Ecto neural progenitor cell (in vitro differentiated cells): ENCODE results near the gene SMG9.

Experiments used
- DNase-seq: peaks from one replicate; pipeline ENCODE4 v3.0.0-alpha.2; 2018; ENCODE audit warnings: low spot score

Gene SMG9, protein sequence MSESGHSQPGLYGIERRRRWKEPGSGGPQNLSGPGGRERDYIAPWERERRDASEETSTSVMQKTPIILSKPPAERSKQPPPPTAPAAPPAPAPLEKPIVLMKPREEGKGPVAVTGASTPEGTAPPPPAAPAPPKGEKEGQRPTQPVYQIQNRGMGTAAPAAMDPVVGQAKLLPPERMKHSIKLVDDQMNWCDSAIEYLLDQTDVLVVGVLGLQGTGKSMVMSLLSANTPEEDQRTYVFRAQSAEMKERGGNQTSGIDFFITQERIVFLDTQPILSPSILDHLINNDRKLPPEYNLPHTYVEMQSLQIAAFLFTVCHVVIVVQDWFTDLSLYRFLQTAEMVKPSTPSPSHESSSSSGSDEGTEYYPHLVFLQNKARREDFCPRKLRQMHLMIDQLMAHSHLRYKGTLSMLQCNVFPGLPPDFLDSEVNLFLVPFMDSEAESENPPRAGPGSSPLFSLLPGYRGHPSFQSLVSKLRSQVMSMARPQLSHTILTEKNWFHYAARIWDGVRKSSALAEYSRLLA

DNA sequence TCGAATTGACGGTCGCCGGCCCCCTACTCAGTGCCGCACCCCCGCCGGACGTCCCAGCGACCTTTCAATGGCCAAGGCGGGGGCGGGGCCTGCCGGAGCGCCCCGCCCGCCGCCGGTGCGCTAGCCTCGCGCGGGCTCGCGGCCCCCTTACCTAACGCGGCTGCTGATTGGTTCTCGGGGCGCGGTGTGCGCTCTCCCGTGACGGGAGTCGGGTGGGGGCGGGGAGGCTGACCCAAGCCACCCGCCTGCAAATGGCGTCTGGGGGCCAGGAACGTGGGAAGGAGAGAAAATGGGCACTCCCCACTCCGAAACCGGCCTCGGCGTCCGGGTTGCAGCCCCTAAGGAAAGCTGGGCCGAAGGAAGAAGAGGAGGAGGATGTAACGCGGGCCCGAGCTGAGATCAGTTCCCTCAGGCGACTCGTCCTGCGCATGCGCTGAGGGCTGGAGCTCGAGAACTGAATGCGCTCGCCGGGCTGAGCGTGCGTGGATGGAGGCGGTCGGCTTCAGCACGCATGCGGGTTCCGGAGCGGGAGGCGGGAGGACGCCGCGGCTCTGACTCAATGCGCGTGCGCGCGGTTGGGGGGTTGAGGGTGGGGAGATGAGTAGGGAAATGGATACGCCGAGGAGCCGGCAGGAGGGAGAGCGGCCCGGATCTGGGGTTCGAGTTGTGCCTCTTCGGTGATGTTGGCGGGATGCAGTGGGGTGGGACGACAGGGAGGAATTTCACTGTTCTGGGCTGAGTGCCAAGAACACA, at the start of gene SMG9:
Gene SMG9 (minus strand): TSS at position 460 of the 753 bp plus-strand sequence. CDS start 4,221 bp downstream, outside the sequence.
- DNase-seq = peak; percentile 99

DNA sequence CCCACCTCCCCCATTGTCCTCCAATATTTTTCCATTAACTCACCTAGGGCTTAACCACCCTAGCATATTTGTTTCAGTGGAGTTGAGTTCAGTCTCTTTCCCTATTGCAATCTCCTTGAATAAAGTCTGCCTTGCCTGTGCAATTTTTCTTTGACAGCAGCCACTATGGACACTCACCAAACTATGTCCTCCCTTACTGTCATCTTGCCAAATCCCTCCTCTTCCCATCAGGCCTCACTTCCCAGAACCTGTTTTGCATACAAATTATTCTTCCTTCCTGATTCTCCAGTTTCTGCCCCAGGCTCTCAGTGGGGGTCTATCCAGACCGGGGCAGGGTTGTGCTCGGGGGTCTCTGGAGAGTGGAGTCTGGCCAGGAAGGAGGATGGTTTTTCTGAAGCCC, 49.7 kb upstream of the SMG9 start:
- no peak for DNase-seq

DNA sequence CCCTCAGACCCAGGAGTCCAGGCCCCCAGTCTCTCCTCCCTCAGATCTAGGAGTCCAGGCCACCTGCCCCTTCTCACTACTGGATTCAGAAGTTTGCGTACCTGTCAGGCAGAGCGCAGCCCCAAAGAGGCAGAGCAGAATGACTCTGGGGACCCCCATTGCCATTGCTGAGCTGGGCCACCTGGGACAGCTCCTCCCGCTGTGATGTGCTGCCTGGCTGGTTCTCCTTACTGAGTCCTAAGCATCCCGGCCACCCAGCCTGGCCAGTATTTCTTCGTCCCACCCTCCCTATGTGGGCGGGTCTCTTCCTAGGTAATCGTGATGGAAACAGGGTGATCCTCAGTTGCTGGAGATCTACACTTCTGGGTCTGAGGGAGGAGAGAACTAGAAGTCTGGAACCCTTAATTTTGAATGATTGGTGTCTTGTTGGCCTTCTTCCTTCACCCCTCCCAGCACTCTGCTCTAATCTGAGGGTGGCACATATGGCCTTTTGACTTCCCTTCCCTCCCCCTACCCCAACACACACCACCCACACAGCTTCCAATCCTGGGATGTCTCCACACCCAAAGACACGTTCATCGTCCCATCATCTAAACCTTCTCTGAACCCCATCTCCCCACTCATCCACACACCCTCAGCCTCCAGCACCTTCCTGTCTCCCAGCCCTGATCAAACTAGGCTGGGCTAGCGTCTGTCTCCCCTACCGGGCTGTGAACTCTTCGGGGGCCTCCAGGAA, 47.6 kb upstream of the SMG9 start, which contains the start of gene LYPD5:
Gene LYPD5 (minus strand): TSS at position 232 of the 736 bp plus-strand sequence. CDS start 67 bp downstream, at position 165.
- DNase-seq = no peak

DNA sequence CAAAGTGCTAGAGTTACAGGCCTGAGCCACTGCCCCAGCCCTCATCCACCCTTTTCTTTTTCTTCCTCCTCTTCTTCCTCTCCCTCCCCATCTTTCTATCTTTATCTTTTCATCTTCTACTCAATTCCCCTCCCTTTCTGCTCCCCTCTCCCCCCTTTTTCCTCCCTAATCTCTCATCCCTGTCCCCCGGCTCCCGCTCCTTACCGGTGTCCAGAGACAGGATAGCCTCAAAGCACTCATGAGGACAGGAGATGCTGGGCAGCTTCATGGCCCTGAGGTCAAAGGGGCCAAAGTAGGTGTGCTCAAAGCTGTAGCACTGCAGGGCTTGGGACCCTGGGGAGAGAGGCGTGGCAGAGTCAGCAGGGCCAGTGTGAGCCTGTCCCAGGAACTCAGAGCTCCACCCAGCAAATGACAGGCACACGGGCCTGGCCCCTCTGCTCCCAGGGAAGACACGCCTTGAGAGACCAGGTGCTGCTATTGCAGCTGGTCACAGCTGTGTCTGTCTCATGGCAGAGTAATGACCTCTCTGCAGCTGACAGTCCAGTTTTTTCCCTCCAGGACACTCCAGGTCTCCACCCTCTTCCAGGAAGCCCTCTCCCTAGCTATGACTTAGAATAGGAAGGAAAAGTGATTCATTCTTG, 44.9 kb upstream of the SMG9 start:
- DNase-seq = no peak

DNA sequence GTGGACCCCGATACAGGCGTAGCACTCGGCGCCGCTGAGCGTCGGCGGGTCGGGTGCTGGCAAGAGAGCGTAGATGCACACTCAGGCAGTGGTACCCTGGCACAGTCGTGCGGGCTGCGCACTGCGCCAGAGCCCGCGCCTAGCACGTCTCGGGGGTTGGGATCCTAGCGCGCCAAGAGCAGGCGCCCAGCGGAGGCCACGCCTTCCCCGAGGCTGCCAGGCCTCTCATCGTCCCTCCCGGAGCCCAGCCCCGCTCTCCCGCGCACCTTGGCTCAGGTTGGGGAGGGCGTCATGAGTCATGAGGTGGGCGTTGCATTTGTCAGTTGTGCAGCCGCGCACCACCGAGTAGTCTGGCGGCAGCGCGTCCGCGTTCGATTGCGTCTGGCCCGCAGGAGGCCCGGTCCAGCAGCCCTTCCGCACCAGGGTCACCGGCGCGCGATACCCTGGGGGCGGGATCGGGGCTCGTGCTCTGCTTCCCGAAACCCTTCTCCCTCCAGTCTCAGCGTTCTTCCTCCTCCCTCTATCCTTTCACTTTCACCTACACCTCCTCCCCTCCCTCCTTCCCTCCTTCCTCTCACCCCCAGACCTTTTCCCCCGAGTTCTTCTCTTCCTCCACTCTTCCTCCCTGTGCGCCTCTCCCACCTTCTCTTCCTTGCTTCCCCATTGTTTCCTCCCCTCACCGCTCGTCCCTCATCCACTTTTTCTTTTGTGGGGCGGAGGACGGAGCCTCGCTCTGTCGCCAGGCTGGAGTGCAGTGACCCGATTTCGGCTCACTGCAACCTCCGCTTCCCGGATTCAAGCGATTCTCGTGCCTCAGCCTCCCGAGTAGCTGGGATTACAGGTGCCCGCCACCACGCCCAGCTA, 44.0 kb upstream of the SMG9 start:
- no peak for DNase-seq

DNA sequence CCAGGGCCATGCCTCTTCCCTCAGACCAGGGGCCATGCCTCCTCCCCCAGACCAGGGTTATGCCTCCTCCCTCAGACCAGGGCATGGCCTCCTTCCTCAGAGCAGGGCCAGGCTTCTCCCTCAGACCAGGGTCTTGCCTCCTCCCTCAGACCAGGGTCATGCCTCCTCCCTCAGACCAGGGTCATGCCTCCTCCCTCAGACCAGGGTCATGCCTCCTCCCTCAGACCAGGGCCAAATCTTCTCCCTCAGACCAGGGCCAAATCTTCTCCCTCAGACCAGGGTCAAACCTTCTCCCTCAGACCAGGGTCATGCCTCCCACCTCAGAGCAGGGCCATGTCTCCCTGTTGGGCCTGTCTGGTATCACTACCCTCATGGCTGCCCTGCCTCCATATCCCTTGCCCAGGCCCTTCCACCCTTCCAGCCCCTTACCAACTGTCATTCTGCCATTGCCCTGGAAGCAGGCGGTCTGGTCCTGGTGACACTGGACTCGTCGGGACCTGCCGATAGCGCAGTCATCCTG, 43.3 kb upstream of the SMG9 start:
- no peak for DNase-seq

DNA sequence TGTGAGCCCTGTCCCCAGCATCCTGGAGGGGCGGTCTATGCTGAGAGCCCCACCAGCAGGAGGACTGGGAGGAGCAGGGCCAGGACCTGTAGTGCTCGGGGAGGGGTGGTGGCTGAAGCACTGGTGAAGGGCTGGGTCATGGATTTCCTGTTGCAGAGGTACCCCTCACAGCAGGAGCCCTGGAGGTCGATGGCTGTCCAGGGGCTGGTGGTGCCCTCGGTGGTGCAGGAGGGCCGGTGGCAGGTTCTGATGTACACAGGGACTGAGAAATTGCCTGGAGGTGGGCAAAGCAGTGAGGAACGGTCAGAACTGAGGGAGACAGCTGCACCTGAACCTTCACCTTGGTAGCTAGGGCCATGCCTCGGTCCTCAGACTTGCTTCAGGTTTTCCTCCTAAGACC, 42.8 kb upstream of the SMG9 start:
- DNase-seq = no peak

DNA sequence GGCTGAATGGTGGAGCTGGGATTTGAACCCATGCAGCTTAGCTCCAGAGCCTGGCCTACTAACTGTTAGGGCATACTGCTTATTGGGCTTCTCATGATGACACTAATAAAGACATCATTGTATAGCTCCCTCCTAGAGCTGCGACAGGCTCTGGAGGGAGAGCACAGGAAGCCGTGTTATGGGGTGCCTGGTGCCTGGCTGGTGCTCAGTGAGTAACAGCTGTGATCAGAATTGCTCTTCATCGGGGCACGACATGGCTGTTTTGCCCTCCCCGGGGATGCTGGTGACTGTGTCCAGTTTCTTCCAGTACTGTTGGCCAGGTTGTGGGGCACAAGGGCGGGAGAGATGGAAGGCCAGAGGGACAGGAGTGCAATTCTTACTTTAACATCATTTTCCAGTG, 42.4 kb upstream of the SMG9 start:
- no peak for DNase-seq

DNA sequence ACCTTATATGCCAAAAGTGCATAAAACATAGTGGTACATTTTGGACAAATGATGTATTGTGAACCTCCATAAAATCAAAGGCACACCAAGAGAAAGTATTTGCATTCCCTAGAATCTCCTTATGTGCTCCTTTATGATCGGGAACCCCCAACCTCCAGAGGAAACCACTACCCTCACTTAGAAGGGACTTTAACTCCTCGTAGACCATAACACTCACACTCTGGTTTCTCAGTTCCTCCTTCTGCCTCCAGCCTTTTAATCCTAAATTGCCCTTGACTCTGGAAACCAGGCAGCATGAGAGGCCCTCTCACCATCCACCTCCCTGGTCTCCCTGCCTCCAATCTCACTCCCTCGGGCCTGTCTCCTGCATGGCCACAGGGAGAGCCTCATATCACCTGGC, 35.8 kb upstream of the SMG9 start:
- no peak for DNase-seq

DNA sequence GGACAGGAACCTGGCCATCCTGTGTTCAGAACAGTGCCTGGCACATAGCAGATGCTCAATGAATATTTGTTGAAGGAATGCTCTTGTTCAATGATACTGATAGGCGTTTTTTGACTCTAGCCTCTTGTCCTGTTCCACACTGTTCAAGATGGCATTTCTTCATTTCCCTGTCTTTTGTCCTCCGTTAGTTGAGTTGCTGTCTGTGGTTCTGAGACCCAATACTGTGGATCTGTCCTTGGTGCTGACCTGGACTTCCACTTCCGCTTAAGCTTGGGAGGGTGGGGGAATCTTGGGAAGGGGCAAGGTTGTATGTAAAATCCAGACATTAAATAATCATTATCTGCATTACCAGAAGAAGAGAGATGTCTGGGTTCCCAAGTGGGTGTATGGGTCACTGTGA, 34.3 kb upstream of the SMG9 start:
- no peak for DNase-seq

DNA sequence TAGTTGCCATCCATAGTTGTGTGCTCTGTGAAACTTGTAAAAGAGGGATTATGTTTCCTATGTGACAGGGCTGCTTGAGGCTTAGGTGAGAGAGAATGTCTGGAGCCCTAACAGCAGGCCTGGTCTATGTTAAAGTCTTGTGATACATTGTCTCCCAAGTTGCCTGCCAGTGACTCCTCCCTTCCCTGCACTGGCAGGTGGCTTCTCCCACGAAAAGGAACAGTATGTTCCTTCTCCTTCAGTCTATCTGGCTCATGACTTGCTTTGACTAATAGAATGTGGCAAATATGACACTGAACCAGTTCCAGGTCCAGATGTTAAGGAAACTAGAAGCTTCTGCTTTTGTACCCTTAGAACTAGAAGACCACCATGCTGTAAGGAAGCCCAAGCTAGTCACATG, 31.9 kb upstream of the SMG9 start:
- DNase-seq = no peak

DNA sequence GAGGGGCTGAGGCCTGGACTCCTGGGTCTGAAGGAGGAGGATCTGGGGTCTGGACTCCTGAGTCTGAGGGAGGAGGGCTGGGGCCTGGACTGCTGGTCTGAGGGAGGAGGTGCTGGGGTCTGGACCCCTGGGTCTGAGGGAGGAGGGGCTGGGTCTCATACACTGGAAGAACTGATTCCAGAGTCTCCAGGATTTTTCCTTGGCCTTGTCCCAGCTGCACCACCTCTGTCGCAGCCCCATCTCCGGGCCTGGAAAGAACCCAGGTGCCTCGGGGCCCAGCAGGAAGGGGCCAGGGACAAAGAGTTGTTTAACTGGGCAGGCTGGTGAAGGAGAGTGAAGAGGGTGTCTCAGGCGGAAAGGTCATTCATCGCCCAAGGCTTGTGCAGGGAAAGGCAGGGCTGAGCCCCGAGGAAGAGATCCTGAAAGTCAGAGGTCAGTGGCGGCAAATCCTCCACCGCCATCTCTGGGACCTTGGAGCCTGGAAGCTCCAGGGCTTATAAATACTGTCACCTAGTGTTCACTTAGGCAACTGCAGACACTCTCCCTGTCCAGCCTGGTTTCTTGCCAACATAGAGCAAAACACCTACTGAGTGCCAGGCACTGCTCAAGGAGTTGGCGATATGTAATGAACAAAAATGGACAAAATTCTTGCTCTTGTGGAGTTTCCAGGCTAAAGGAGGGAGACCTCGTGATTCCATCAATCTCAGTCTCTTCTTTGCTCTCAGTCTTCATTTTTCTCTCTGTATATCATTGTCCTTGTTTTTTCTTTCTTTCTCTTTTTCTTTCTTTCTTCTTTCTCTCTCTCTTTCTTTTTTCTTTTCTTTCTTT, 30.4 kb upstream of the SMG9 start:
- DNase-seq = peak; percentile 80

DNA sequence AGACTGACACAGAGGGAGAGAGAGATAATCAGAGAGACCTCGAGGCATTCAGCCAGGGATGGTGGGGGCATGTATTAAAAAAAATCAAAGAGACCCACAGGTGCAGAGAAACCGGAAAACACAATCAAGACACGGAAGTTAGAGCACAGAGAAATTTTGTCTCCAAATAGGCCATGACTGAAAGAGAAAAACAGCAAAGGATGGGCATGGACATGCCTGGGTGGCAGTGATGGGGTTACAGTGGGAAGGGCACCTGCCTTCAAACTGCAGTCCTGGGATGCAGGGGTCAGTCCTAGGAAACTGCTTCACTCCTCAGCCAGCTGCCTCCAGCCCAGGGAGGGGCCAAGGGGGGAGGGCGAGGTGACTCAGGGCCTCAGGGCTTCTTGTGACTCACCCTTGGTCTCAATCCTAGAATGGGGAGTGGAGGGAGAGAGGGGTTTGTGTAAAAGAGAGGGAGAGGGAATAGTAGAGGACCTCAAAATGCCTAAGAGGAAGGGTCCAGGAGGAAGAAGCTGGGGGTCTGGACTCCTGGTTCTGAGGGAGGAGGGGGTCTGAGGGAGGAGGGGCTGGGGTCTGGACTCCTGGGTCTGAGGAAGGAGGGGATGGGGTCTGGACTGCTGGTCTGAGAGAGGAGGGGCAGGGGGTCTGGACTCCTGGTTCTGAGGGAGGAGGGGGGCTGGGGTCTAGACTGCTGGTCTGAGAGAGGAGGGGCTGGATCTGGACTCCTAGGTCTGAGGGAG, 29.6 kb upstream of the SMG9 start:
- no peak for DNase-seq

DNA sequence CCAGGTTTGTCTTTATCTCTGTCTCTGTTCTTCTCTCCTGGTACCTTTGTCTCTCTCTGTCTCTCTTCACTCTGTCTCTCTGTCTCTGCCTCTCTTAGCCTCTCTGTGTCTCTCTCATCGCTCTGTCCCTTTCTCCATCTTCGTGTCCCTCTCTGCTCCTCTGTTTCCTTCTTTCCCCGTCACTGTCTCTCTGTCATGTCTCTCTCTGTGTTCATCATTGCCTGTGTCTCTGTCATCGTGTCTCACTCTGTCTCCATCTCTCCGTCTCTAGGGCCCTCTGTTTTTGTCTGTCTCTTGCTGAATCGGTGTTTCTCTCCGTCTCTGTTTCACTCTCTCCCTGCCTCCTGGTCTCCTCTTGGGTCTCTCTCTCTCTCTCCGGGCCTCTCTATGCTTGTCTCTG, 28.9 kb upstream of the SMG9 start:
- DNase-seq = no peak

DNA sequence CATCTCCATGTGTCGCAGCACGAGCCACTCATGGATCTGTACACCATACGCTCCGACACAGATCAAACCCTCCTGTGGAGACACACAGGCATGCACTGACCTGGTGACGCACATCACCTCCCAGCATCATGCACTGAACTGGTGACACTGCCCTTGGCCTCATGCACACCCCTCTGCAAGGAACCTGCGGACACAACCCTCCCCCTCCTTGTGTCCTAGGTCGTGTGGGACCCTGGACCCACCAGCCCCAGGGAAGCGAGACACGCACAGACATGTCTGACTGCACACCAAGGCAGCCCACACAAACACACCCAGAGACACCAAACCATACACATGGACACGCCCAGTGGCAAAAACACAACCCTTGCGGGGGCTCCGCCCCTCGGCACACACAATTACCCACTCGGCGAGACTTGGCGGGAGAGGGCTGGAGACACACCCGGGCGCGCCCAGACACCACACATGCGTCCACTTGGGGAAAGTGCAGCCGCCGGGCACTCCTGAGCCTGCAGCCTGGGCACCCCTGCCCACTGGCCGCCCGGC, 28.0 kb upstream of the SMG9 start:
- DNase-seq = no peak

DNA sequence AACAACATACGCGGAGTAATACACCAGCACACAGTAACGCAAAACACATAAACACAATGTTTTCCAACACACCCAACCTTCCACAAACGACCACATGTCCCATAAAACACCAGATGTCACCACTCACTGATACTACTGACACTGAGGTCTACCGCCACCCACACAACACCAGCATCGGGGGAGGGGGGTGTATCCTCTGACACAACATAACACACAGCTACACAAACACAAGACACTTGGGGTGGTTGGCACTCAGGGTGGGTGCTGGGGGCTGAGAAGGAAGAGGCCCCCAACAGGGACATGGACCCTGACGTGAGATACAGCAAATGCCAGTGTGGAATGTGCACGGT, 27.5 kb upstream of the SMG9 start:
- no peak for DNase-seq

DNA sequence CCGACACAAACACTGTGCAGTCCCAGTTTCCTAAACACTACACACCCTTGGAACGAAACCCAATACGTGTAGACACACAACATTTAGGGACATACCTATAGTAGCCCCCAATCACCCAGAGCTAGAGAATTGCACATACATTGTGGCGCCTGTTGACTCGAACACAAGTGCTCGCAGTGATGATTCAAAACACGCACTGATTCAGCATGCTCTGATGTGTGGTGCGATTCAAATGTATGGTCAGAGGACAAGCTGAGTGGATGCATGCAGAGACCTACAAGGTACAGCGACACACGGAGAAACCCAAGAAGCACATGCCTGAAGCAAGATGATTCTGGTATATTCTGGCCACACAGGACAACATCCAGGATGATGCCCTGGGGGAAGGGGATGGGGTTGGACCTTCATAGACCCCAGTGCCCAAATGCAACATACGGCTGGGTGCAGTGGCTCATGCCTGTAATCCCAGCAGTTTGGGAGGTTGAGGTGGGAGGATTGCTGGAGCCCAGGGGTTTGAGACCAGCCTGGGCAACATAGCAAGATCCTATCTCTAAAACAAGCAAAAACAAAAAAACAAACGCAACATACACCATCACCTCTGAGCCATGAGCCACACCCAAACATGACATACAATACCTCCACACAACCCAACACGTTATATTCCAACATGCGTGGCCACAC, 27.0 kb upstream of the SMG9 start:
- no peak for DNase-seq
